NOMO-1 (cell line): ENCODE data around the gene NYNRIN.

ENCODE experiments used
- DNase-seq, 2 experiments: peaks; one replicate each; lab custom pipeline; 2025; ENCODE audit not compliant: unreplicated experiment in 2 of 2; lab: John Stamatoyannopoulos, UW

Gene NYNRIN

GRCh38 chr14:24430143-24430681, 31.4 kb downstream of the NYNRIN start:
- peak; percentile 47 to 76 for DNase-seq

- peak in 1 of 2 experiments; percentile 3 for DNase-seq
Measured at GRCh38 chr14:24430682-24431568, 32.1 kb downstream of the NYNRIN start.

GRCh38 chr14:24431569-24432258, 32.9 kb downstream of the NYNRIN start:
- DNase-seq, result peak; percentile 87

- no peak for DNase-seq
Measured at GRCh38 chr14:24432259-24433131, 33.7 kb downstream of the NYNRIN start.

DNA sequence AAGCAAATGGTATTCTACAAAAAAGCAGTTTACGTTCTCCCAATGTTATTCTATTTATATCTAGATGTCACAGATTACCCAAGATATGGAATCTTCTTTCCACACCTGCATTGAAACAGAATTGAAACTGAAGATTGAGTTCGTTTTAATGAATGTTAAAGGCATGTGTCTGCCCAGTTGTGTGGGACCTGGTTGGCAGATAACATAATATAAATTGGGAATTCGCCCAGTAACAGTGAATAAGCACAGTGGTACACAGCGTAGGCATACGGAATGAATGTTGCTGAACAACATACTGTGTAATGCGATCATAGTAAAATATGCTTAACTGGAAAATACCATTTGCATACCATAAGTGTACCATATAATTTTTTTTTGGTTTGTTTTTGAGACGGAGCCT, 35.2 kb downstream of the NYNRIN start:
- DNase-seq, result no peak

- no peak for DNase-seq
Measured at GRCh38 chr14:24434676-24435075, 35.9 kb downstream of the NYNRIN start.

DNA sequence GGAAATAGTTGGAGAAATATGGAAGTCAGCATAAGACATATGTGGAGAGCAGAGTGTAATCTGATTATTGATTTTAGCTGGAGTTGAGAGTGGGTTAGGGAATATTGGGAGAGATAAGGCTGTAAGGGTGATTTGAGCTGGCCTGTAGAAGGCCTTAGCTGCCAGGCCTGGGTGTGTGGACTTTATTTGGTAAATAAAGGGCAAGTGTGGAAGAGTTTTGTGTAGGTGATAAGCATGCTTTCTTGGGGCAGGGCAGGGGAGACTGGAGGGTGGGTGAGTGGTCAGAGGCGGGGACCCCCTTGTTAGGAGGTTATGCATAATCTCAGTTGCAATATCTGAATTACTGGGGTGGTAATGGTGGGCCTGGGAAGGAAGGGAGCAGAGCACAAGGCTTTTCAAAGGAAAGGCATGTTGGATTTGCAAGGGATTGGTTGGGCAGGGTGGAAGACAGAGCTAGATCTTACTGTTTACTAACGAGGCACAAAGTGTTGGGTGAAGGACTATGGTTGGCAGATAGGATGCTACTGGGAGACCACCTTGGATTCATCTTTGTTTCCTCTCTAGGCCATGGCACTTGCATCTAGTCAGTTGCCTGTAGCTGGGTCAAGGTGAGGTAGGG, 36.5 kb downstream of the NYNRIN start:
- DNase-seq, result no peak

DNA sequence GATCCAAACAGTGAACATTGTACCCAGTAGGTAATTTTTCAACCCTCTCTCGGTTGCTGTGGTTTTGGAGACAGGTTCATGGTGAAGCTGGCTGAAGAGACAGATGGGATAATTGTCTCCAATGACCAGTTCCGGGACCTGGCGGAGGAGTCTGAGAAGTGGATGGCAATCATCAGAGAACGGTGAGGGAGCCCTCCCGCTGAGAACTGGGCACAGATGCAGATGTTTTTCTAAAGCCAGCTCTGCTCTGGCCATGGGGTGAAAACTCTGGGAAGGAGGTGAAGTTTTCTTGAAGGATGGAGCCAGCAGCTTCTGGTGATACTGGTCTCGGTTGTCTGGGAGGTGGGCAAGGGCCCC, 37.2 kb downstream of the NYNRIN start:
- DNase-seq, result no peak

GRCh38 chr14:24436355-24437019, 37.7 kb downstream of the NYNRIN start:
- DNase-seq, result peak; percentile 30 to 57

DNA sequence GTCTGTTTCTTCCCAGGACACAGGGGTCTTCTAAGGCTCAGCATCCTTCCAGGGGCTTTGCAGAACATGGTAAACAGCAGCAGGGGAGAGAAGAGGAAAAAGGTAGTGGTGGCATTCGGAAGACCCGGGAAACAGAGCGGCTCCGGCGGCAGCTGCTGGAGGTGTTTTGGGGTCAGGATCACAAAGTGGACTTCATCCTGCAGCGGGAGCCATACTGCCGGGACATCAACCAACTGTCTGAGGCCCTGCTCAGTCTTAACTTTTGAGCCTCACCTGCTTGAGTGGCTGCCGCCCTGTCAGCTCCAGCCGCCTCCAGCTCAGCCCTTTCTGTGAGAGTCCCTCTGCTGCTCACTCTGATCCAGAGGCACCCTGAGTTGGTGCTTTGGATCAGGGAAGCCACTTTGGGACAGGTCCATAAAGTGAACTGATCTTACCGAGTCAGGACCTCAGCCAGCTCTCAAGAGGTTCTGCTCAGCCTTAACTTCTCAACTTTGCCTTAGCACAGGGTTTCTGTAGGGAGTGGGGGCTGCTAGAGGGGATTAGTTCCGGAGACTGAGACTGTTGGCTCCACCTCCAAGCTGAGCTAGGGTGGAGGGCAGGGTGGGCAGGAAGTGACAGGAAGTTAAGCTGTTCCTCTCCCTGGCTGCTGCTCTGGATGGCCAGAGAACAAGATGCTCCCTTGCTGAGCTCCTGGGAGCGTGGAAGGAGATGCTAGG, 38.4 kb downstream of the NYNRIN start:
- no peak for DNase-seq

- DNase-seq, result no peak
Measured at GRCh38 chr14:24437736-24438067, 38.9 kb downstream of the NYNRIN start.

GRCh38 chr14:24438223-24439097, 39.7 kb downstream of the NYNRIN start:
- DNase-seq, result peak; percentile 27 to 39

DNA sequence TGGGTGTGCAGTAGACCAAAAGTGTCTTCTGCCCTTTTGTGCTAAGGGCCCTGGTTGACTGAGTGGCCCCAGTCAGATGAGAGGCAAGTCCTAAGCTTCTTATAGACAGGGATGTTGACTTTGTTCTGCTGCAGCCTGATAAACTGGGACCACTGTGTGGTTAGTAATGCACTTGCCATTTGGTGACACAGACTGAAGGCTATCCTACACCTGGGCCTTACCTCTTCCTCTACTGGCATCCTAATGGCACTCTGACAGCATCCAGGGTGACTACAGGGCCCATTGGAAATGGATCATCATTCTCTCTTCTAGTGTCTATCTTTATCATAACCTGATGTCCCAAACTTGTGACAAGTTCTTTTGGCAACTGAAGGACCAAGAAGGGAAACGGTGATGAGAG, 40.5 kb downstream of the NYNRIN start:
- DNase-seq, result no peak

- no peak for DNase-seq
Measured at GRCh38 chr14:24439830-24440605, 41.2 kb downstream of the NYNRIN start.

- no peak for DNase-seq
Measured at GRCh38 chr14:24440606-24441399, 42.0 kb downstream of the NYNRIN start.

GRCh38 chr14:24441485-24441884, 42.7 kb downstream of the NYNRIN start:
- DNase-seq, result no peak

GRCh38 chr14:24441904-24442239, 43.1 kb downstream of the NYNRIN start:
- no peak for DNase-seq
